ACC112 (cell line): ENCODE measurements around the gene DDIT4.
"Not testable (repeated sequence)": the region's sequence is repeated elsewhere in the genome, so short reads cannot be mapped to it uniquely, and the experiment has no call there.

Experiments used
- H2AFZ ChIP-seq: fragments of 200-600 bp; sonication (generic); one replicate; pipeline ENCODE4 v1.6.0; 2017; ENCODE audit warnings: antibody characterized with exemption, low read length; ENCODE audit not compliant: unreplicated experiment
- H3K27ac ChIP-seq: fragments of 200-600 bp; sonication (generic); 2 replicates; pipeline ENCODE4 v1.5.1; 2014; ENCODE audit warnings: low read depth, mild to moderate bottlenecking, antibody characterized with exemption, low read length, moderate library complexity
- H3K27me3 ChIP-seq: fragments of 200-600 bp; sonication (generic); 2 replicates; pipeline ENCODE4 v1.6.1; 2014; ENCODE audit warnings: mild to moderate bottlenecking, antibody characterized with exemption, low read length, moderate library complexity, mixed read lengths; ENCODE audit not compliant: insufficient read depth
- H3K36me3 ChIP-seq: fragments of 200-600 bp; sonication (generic); 2 replicates; pipeline ENCODE4 v1.6.1; 2016; ENCODE audit warnings: mild to moderate bottlenecking, antibody characterized with exemption, low read length, moderate library complexity, mixed read lengths; ENCODE audit not compliant: insufficient read depth
- H3K4me1 ChIP-seq: fragments of 200-600 bp; sonication (generic); one replicate; pipeline ENCODE4 v1.6.1; 2016; ENCODE audit warnings: low read length, mixed read lengths; ENCODE audit not compliant: insufficient read depth, unreplicated experiment, control insufficient read depth
- H3K4me3 ChIP-seq: fragments of 200-600 bp; sonication (generic); 2 replicates; pipeline ENCODE4 v1.5.1; 2014; ENCODE audit warnings: mild to moderate bottlenecking, low read depth, low read length
- H3K79me2 ChIP-seq: fragments of 200-600 bp; sonication (generic); one replicate; pipeline ENCODE4 v1.6.0; 2016; ENCODE audit warnings: low read length; ENCODE audit not compliant: control insufficient read depth, unreplicated experiment, insufficient read depth

Gene DDIT4

DNA sequence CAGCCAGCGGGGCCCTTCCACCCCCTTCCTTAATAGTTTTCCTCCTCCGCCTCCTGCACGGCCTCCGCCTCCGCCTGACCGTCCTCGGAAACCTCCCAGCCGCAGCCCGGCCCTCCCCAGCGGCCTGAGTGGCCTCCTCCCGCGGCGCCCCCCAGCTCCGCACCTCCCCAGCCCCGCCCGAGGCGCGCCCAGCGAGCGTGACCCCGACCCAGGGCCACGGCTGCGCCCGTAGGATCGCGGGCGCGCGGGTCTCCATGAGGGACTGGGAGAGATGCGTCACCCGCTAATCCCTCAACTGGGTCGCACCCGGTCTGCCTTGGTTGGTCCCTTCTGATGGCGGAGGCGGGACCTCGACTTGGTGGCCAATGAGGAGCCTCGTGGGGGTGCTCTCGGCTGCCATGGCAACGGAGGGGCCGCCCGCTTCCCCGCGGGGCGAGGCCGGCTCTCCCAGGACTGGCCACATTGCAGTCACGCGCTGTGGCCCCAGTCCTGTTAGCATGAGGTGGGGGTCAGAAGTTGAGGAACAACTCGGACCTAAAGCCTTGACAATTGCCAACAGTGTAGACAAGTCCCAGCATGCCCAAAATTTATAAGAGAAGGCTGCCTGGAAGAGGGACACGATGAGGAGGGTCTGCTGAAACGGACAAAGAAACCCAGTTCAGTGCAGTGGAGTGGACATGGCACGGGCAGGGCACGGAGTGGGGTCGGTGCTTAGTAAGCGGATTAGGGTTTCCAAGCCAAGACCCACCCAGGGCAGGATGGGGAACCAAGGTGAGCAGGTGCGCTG, 24.3 kb downstream of the DDIT4 start:
- H3K4me1 ChIP-seq, result peaks cover 22% of the 10 kb centered on the region
- H3K4me3 ChIP-seq, result peak overlapping the region; percentile 78
- H3K27me3 ChIP-seq, result no peaks in the 10 kb centered on the region
- peak overlapping the region; percentile 97 for H3K27ac ChIP-seq
- no peaks in the 10 kb centered on the region for H3K79me2 ChIP-seq
- H3K36me3 ChIP-seq, result no peaks in the 10 kb centered on the region
- no peak overlapping the region for H2AFZ ChIP-seq

DNA sequence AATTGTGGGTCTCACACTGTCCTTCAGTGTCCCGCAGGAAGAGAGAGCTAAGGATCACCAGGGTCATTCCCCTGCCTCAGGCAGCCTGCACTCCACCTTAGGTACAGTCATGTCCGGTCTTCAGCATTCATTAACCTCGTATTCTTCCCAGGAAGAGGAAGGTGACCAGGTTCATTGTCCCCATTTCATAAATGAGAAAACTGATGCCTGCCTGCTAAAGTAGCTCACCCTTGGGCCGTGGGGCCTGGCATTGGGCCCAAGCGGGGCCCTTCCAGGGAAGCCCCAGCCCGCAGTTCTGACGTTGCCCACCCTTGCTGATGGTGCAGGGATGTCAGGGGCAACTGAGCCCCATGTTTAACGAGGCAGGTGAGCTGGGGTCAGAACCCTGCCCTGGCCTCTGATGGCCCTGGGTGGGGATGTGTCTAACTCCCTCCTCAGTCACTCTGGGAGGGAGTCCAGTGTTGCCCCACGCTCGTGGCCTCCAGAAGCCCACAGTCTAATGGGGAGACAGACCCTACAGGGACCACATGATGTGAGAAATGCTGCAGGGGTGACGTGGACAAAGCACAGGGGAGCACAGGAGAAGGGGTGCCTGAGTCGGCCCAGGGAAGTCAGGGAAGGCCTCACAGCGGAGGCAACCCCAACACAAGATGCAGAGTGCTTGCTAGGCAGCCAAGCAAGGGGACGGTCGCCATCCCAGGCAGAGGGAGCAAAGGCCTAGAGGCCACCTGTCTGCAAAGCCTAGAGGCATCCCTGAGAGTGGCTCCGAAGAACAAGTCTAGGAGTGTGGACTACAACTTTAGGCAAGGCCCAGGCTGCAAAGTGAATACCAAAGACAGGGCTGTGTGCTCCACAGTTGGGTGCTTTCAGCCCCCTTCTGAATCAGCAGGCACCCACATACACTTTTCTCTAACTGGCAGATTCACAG, 25.1 kb downstream of the DDIT4 start:
- H3K4me3 ChIP-seq, result peak overlapping the region; percentile 78; the same call in 1 of the 2 replicates
- H2AFZ ChIP-seq, result no peak overlapping the region
- peaks cover 22% of the 10 kb centered on the region for H3K4me1 ChIP-seq
- H3K79me2 ChIP-seq, result no peaks in the 10 kb centered on the region
- H3K27me3 ChIP-seq, result no peaks in the 10 kb centered on the region
- no peaks in the 10 kb centered on the region for H3K36me3 ChIP-seq
- H3K27ac ChIP-seq, result peak overlapping the region; percentile 97

DNA sequence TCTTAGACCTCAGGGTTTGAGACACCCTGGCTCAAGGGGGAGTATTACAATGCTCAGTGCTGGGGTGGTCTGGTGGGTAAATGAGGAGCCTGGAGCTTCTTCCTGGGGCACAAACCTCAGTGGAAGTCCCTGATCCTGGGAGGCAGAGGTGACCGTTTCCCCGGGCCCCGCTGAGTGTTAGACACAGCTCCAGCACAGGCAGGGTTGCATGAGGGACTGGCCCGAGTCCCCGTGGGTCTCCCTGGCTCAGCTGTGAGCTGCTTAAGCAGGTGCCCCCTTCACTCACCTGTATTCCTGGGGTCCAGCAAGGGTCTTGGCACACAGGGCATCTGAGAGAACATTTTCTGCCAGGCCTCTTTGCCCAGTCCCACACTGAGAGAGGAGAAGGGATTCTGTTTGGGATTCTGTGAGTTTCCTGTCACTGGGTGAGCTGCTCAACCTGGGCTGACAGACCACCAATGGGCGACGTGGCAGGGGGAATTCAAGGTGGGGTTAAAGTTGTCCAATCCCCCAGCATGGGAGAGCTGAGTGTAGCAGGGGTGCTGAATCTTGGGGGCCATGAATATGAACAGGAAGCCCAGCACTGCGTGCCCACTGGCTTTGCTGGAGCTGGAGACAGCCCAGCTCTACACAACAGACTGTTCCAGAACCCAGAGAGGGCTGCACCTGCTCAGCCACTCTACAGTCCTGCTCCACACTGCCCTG, 29.9 kb downstream of the DDIT4 start:
- Histone ChIP-seq H3K4me1 (peaks cover 13% of the 10 kb centered on the region), H3K4me3 (no peak overlapping the region), H2AFZ (no peak overlapping the region), H3K27me3 (no peaks in the 10 kb centered on the region), H3K27ac (no peak overlapping the region), H3K79me2 (no peaks in the 10 kb centered on the region), H3K36me3 (no peaks in the 10 kb centered on the region)

DNA sequence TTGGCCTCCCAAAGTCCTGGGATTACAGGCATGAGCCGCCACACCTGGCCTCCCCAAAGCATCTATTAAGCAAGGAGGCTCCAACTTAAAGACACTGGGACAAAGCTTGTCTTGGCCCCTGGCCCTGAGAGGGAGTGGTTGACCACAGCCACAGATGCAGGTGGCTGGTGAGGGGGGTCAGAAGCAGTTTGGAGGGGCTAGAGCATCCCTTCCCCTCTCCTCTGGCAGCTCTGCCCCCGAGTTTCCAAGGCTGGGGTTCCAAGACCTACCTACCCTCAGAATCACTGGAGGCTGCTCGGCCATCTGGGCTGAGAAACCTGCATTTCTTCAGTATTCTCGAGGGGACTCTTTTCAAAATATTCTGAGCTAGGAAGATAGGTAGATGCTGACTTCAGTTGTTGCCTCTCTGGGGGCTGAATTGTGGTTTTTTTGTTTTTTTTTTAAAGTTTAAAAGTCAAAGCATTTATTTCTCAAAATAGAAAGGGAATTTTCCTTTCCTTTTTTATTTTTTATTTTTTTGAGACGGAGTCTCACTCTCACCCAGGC, 32.6 kb downstream of the DDIT4 start:
- H3K36me3 ChIP-seq, result no peaks in the 10 kb centered on the region
- no peak overlapping the region for H3K27ac ChIP-seq
- H3K27me3 ChIP-seq, result no peaks in the 10 kb centered on the region
- H3K4me1 ChIP-seq, result peaks cover 36% of the 10 kb centered on the region
- H3K79me2 ChIP-seq, result no peaks in the 10 kb centered on the region
- no peak overlapping the region for H3K4me3 ChIP-seq
- no peak overlapping the region for H2AFZ ChIP-seq

DNA sequence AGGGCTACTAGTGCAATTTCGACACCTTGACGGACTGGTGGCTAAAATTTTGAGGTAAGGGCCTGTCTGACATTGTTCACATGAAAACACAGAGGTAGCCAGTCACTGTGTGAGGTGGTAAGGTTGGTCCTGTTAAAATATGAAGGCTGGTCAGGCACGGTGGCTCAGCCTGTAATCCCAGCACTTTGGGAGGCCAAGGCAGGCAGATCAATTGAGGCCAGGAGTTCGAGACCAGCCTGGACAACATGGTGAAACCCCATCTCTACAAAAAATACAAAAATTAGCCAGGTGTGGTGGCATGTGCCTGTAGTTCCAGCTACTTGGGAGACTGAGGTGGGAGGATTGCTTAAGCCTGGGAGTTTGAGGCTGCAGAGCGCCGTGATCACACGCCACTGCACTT, 34.0 kb downstream of the DDIT4 start:
- H3K36me3 ChIP-seq, H3K27me3 ChIP-seq, H2AFZ ChIP-seq, H3K79me2 ChIP-seq, H3K4me3 ChIP-seq: not testable (repeated sequence)
- Histone ChIP-seq H3K4me1 (peaks cover 36% of the 10 kb centered on the region), H3K27ac (peak overlapping the region; percentile 79)

DNA sequence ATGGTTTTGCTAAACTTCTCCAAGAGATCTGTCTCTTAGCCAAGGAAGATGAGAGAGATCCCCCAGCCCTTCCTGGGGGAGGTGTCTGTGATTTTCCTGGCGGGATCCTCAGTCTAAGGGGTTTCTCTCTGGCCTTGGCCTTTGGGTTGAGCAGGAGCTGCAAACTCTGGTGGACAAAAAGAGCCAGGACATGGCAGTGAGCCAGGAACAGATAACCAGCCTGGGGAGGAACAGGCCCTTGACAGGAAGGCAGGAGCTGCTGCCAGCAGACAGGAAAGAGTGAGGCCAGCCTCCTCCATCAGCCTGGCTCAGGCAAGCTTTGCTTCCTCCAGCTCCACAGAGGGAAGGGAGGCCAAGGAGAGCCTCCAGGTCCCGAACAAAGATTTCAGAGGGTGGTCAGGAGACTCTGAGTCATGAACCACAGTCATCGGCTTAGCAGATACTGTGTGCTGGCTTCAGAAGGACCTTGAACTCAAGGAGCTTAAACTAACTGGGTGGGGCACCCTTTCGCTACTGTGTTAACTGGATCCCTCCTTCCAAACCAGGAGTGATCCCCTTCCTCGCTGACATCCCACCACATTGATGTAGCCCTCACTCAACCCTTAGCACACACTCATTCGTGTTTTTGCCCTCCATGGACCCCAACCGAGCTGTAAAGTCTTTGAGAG, 34.7 kb downstream of the DDIT4 start:
- Histone ChIP-seq H3K4me3 (no peak overlapping the region), H3K4me1 (peaks cover 36% of the 10 kb centered on the region), H2AFZ (peak overlapping the region; percentile 53), H3K27ac (peak overlapping the region; percentile 79), H3K79me2 (no peaks in the 10 kb centered on the region), H3K36me3 (no peaks in the 10 kb centered on the region), H3K27me3 (no peaks in the 10 kb centered on the region)

DNA sequence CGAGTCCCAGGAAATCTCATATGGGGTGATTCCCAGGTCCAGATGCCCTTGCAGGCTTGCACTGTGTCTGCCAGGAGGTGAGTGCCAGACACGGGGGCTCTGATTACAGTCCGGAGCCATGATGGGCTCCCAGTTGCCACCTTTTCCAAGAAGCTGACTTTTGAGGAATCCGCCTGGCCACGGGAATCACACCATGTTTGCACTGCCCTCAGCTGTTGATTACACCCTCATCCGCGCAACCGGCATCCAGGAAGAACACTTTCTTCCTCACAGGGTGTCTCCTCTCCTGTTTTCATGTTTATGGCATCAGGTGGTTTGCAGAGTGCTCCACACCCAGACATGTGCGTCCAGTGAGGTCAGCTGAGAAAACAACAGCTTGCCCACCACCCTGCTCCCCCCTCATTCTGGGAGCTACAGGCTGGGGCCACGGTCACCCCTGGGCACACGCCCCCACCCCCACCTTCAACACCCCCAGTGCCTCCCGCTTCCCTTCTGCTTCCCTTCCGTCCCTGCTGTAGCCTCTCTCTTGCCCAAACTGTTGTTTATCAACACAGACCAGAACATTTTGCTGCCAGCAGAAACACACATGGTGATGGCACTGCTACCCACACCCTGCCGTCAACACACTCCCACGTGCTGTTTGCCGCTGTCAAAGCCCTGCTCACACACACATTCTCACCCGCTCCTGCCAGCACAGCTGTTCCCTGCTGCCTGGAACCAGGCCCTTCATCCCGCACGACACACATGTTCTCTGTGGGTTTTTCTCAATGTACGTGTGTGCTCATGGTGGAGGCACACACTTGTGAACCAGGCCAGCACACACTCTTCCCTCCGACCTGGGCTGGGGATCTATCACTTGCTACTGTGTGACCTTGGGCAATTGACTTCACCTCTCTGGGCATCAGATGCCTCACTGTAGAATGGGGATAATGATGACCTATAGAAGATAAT, 35.8 kb downstream of the DDIT4 start:
- Histone ChIP-seq H3K4me3 (no peak overlapping the region), H3K36me3 (no peaks in the 10 kb centered on the region), H3K4me1 (peaks cover 36% of the 10 kb centered on the region), H3K27ac (no peak overlapping the region), H2AFZ (peak overlapping the region; percentile 53), H3K79me2 (no peaks in the 10 kb centered on the region), H3K27me3 (no peaks in the 10 kb centered on the region)

DNA sequence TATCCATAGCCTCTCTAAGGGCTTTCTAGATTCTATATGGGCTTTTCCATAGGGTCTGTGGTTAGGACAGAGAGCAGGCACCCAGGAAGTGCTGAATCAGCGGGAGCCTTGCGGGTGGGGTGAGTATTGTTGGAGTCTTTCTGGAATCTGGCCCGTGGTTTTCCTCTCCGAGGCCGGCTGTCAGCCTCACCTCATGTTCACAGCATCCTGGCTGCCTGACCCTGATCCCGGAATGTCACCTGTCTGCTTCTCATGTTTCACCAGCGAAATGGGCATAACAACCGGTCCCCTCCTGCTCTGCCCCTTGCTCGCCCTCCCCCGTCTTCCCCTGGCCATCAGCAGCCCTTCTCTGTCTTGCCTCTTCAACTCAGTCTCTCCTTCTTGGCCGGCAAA, 36.5 kb downstream of the DDIT4 start:
- Histone ChIP-seq H3K36me3 (no peaks in the 10 kb centered on the region), H2AFZ (no peak overlapping the region), H3K79me2 (no peaks in the 10 kb centered on the region), H3K27me3 (no peaks in the 10 kb centered on the region), H3K4me1 (peaks cover 39% of the 10 kb centered on the region), H3K4me3 (no peak overlapping the region), H3K27ac (peak overlapping the region; percentile 16; the same call in 1 of the 2 replicates)

DNA sequence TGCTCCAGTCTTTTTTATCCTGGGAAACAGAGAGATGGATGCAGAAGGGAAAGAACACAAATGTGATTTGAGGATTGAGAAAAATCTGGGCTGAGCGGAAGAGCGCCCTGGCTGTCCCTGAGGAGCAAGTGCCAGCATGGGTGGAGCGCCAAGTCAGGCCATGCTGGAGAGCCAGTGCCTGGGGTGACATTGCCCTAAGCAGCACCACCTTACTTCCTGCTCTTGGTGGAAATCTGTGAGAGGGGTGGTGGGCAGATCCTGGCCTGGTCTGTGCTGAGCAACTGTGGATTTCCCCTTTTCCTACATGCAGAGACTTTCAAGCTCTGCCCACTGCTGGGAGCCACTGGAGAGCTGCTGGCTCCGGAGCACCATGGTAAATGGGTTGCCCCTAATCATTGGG, 36.9 kb downstream of the DDIT4 start:
- Histone ChIP-seq H3K79me2 (no peaks in the 10 kb centered on the region), H3K36me3 (no peaks in the 10 kb centered on the region), H3K4me1 (peaks cover 39% of the 10 kb centered on the region), H3K4me3 (no peak overlapping the region), H3K27ac (peak overlapping the region; percentile 16; the same call in 1 of the 2 replicates), H3K27me3 (no peaks in the 10 kb centered on the region), H2AFZ (no peak overlapping the region)
